Measurements from ENCODE around the gene PALM3. TPM values are rescaled to one million over a fixed set of nuclear protein-coding genes. Genes with fewer than 3 reads are reported as not detected.

The PALM3 gene, protein sequence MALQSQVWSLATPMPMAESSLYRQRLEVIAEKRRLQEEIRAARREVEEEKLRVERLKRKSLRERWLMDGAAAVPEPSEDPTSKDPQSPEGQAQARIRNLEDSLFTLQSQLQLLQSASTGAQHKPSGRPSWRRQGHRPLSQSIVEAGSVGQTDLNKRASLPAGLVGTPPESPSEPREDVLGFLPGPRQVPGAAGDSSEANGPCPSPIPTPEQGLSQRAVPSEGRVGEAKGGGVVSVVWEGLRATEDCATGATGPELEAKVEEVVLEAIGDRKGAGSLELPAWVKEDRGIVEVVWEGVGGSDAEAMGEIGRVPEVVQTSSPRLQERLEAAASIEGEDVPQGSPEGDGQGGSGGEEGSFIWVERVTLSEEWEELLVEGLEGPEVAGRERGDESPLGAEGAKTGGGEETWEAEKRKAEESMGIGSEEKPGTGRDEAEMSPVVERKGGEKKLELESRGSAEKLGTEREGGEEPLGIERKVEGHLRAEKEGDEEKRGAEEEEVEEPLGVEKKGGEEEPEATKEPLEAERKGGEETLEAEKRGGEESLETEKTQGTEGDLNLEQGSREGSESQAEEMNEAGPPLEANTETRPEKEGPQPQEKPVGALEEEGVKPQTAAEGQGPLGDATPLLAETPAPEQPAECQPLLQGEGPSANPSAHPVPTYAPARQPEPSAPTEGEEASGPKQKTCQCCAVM
- total RNA-seq (under 1 TPM in 1 of 2 experiments, not detected in 1; 0.25 TPM), total RNA-seq (0 to 0.26 (median 0) reads per million in 172 experiments)
- 0.06 TPM for polyA plus RNA-seq (2013, experiment 1 of 2)
- 0.16 TPM for polyA plus RNA-seq (2013, experiment 2 of 2)

DNA sequence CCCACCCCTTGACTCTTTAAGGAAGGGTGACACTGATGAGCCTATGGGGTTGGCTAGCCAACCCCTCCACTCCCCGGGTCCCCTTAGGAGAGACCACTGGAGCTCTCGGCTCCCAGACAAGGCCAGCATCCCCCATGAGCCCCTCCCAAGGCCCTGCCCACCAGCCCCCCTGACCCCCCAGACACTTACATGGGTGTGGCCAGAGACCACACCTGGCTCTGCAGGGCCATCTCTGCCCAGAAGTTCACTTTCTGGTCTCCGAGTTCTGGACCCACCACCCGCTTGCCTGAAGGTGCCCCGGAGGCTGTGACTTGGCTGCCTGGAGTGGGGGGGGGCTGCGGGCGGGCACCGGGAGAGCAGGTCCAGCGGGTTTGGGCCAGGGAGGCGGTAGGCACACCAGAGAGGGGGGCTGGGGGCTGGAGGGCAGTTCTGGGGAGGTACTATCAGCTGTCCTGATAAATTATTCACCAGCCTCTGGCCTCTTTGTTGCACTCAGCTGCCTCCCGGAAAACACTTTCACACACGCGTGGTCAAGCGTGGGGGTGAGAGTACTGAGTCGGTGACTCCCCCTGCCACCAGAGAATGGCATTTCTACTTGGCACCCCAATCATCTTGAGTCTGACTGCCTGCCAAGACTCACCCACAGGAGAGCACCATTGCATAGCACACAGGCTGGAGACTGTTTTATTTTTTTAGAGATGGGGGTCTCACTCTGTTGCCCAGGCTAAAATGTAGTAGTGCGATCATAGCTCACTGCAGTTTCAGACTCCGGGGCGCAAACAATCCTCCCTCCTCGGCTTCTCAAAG, at the start of gene PALM3:
PALM3 (minus strand) TSS at position 326 of the 807 bp plus-strand sequence; CDS start at position 230, 96 bp downstream.
- Mint-ChIP-seq H3K36me3 (ENCODE audit: low read depth) (no peaks in the 10 kb centered on the region), H3K27me3 (peaks cover 34% of the 10 kb centered on the region), H3K9me3 (no peaks in the 10 kb centered on the region), H3K4me3 (no peak within 1 kb of the TSS), H3K27ac (no peak within 1 kb of the TSS), H3K4me1 (ENCODE audit: low read depth) (peaks cover 10% of the 10 kb centered on the region)
- H3K4me3 ChIP-seq (ENCODE audit: low read length), result no peak within 1 kb of the TSS
- H3K27me3 ChIP-seq (ENCODE audit: control insufficient read depth in 1 of 2, insufficient read depth in 2 of 2, low read length in 2 of 2), result peaks cover 28 to 32% of the 10 kb centered on the region in 2 experiments
- H3K36me3 ChIP-seq (ENCODE audit: insufficient read depth, low read length), result no peaks in the 10 kb centered on the region
- DNase-seq (no peak), ATAC-seq (ENCODE audit: poor library complexity) (no peak)
- intact Hi-C loops (cut with DNase I, micrococcal nuclease), result no loop called here
- ChIA-PET CTCF (no interaction called here), POLR2A (no interaction called here)
- no peak for TF ChIP-seq CTCF (IDR thresholded peaks at IDR 0.05)
- H3K4me1 ChIP-seq (ENCODE audit: insufficient read depth, low read length), result peaks cover 22% of the 10 kb centered on the region
- H3K27ac ChIP-seq (ENCODE audit: low read depth in 1 of 2, low read length in 2 of 2), result no peak within 1 kb of the TSS
- H3K9me3 ChIP-seq (ENCODE audit: control insufficient read depth in 1 of 2, insufficient read depth in 1 of 2, low read length in 2 of 2), result peaks cover 0 to 4% of the 10 kb centered on the region in 2 experiments

DNA sequence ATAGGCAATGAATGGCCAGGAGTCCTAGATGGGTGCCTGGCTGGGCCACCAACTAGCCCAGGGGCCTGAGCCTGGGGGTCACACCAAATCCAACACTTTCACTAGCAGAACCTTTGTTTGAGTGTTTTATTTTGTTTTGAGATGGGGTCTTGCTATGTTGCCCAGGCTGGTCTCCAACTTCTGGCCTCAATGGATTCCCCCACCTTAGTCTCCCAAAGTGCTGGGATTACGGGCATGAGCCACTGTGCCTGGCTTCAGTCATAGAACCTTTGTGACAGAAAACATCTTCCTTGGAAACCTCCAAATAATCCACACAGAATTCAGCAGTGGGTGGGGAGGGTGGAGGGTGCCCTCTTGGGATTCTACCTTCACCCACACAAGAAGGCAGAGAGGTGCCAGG, 49.6 kb upstream of the PALM3 start:
- CTCF ChIA-PET, result interaction anchor here (1.1 kb wide), 1 partner anchor 237 kb away, joined by 3 read pairs; no protein-coding TSS in a partner anchor
- ATAC-seq (ENCODE audit: poor library complexity) (no peak), DNase-seq (no peak)
- peaks cover 4% of the 10 kb centered on the region for H3K36me3 Mint-ChIP-seq (ENCODE audit: low read depth)
- H3K27me3 ChIP-seq (ENCODE audit: control insufficient read depth in 1 of 2, insufficient read depth in 2 of 2, low read length in 2 of 2), result no peaks in the 10 kb centered on the region
- H3K36me3 ChIP-seq (ENCODE audit: insufficient read depth, low read length), result peaks cover 7% of the 10 kb centered on the region
- peaks cover 55% of the 10 kb centered on the region for H3K4me1 ChIP-seq (ENCODE audit: insufficient read depth, low read length)
- no peak overlapping the region for H3K27ac ChIP-seq (ENCODE audit: low read depth in 1 of 2, low read length in 2 of 2)
- POLR2A ChIA-PET, result no interaction called here
- H3K4me1 Mint-ChIP-seq (ENCODE audit: low read depth), result peaks cover 49% of the 10 kb centered on the region
- intact Hi-C loops (cut with DNase I, micrococcal nuclease), result no loop called here
- no peaks in the 10 kb centered on the region for H3K27me3 Mint-ChIP-seq
- H3K4me3 Mint-ChIP-seq, result no peak overlapping the region
- TF ChIP-seq CTCF (IDR thresholded peaks at IDR 0.05), result no peak
- no peak overlapping the region for H3K27ac Mint-ChIP-seq
- H3K9me3 ChIP-seq (ENCODE audit: control insufficient read depth in 1 of 2, insufficient read depth in 1 of 2, low read length in 2 of 2), result no peaks in the 10 kb centered on the region
- H3K4me3 ChIP-seq (ENCODE audit: low read length), result no peak overlapping the region
- H3K9me3 Mint-ChIP-seq, result no peaks in the 10 kb centered on the region

GRCh38 chr19:14110650-14111049, 48.8 kb upstream of the PALM3 start:
- POLR2A ChIA-PET, result no interaction called here
- peaks cover 13% of the 10 kb centered on the region for H3K36me3 ChIP-seq (ENCODE audit: insufficient read depth, low read length)
- no peak overlapping the region for H3K27ac ChIP-seq (ENCODE audit: low read depth in 1 of 2, low read length in 2 of 2)
- DNase-seq, result no peak
- peaks cover 47% of the 10 kb centered on the region for H3K4me1 ChIP-seq (ENCODE audit: insufficient read depth, low read length)
- Mint-ChIP-seq H3K27ac (peak overlapping the region; percentile 33), H3K9me3 (no peaks in the 10 kb centered on the region), H3K36me3 (ENCODE audit: low read depth) (peaks cover 4% of the 10 kb centered on the region), H3K4me3 (no peak overlapping the region), H3K4me1 (ENCODE audit: low read depth) (peaks cover 40% of the 10 kb centered on the region), H3K27me3 (no peaks in the 10 kb centered on the region)
- no peak for TF ChIP-seq CTCF (IDR thresholded peaks at IDR 0.05)
- no peaks in the 10 kb centered on the region for H3K27me3 ChIP-seq (ENCODE audit: control insufficient read depth in 1 of 2, insufficient read depth in 2 of 2, low read length in 2 of 2)
- no peaks in the 10 kb centered on the region for H3K9me3 ChIP-seq (ENCODE audit: control insufficient read depth in 1 of 2, insufficient read depth in 1 of 2, low read length in 2 of 2)
- no peak for ATAC-seq (ENCODE audit: poor library complexity)
- intact Hi-C loops (cut with DNase I, micrococcal nuclease), result no loop called here
- CTCF ChIA-PET, result interaction anchor here (1.1 kb wide), 1 partner anchor 238 kb away, joined by 3 read pairs; no protein-coding TSS in a partner anchor
- H3K4me3 ChIP-seq (ENCODE audit: low read length), result no peak overlapping the region

All from CD4-positive, alpha-beta T cell (primary cell).